ENCODE measurements around the gene CHD3.

CHD3 gene

GRCh38 chr17:7888184-7888920, at the start of gene CHD3:
Gene CHD3 (plus strand): TSS chr17:7888789. CDS start chr17:7889001, 212 bp downstream.
- no peak for DNase-seq (ENCODE audit: low read depth)

DNA sequence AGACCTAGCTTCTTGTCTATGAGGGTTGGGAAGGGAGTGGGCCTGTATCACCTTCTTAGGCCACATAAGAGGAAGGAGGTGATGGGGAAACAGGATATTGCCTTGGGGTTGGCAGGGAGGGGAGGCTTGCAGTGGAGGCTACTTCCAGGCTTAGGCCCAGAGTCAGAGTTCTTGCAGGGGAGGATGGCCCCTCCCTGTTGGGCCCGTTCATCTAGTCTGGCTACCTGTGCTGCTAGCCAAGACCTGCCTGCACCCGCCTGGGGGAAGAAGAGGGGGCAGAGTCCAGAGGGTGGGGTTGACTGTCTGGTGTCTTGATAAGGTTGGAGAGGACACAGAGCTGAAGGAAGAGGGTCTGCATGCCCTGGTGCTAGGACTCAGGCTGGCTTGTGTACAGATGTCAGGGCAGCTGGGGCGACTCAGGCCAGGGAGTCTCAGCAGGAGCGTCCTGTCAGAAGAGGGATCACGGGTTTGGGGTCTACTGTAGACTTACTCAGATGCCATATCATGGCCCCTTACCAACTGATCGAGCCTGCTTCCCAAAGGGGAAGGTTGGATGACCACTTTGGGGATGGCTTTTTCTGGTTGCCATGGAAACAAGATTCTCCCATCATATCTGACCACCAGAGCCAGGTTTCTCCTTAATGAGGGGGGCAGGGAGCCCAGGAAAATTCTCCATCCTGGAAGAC, 49.3 kb upstream of the CHD3 start:
- DNase-seq (ENCODE audit: low read depth), result no peak

DNA sequence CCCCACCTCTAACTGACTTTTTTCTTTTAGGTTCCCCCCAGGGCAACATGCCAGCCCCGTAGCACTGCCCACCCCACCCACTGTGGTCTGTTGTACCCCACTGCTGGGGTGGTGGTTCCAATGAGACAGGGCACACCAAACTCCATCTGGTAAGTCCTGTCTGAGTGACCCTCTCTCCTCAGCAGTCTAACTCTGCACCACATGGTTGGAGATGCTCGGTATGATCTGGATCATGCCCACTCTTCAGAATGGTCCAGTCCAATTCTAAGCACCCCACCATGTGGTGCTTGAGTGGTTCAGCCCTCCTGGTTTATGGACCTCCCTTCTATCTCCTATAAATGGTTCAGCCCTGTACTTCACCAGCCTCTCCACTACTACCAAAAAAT, 48.7 kb upstream of the CHD3 start:
- DNase-seq (ENCODE audit: low read depth), result peak; percentile 45

GRCh38 chr17:7840441-7840840, 48.1 kb upstream of the CHD3 start:
- DNase-seq (ENCODE audit: low read depth), result no peak

DNA sequence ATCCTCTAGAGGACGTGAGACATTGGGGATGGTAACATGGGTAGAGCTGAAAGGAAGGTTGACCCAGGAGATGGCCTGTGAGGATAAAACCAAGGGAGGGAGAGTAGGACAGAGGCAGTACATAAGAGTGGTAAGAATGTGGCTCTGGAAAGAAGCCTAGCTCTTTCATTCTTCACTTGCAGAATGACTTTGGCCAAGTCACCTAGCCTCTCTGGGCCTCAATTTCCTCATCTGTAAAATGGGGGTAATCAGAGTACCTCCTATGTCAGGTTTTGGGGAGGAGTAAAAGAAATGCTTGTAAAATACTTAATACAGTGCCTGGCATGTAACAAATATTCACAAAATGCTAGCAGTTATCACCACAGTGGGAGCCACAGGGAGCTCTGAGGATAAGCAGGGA, 47.7 kb upstream of the CHD3 start:
- no peak for DNase-seq (ENCODE audit: low read depth)

DNA sequence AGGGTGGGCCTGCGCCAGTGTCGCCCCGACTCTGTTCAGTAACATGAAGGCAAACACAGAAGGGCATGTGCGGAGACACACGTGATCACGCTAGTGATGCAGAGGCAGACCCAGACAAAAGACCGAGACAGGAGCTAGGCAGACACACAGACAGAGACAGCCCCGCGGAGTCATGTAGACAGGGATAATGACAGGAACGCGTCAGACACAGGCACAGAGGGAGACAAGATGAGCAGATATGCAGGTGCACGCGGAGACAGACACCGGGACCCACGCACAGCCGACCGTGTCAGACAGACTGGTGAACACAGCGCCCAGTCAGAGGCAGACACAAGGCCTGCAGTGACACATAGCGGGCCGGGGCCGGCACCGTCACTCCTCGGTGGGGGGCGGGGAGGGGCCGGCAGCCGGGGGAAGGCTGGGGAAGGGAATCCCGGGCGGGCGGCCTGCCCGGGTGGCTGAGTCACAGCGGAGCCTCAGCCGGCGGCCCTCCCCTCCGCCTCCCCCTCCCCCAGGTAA, 47.1 kb upstream of the CHD3 start:
- DNase-seq (ENCODE audit: low read depth), result peak; percentile 78

GRCh38 chr17:7841915-7842379, 46.6 kb upstream of the CHD3 start:
- DNase-seq (ENCODE audit: low read depth), result peak; percentile 69

DNA sequence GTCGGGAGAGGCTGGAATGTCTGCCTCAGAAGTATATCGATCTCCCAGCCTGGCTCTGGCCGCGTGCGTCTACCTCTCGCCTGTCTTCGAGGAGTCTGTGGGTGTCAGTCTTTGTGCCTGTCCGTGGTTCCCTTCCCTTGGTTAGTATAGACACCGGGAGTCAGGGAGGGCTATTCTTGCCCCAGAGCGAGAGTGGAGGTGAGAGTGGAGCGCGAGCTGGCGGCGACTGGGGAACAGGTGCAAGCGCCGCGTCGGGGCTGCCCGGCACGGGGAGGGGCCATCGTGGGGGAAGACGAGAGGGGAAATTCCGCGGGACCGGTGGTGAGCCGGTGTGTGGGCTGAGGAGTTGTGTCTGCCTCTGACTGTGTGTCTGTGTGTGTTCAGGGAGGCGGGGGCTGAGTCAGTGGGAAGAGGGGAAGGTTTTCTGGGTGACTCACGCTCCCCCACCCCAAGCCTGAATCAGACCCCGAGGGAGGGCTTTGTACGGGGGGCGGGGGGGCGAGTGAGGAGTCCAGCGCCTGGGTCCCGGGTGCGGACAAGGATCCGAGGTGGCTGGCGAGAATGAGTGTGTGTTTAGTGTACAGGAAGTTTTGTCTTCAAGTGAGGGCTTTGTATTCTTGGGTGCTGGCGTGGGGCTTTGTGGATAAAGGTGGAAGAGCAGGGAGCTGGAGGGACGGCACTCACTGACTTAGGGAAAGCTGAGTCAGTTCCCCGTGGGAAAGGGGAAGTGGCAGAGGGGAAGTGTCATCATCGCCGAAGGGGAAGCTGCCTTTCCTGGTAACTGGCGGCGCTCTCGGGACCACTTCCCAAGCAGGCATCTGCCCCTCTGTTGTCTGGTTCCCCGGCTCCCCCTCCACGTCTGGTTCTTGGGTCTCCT, 46.0 kb upstream of the CHD3 start:
- peak; percentile 68 for DNase-seq (ENCODE audit: low read depth)

DNA sequence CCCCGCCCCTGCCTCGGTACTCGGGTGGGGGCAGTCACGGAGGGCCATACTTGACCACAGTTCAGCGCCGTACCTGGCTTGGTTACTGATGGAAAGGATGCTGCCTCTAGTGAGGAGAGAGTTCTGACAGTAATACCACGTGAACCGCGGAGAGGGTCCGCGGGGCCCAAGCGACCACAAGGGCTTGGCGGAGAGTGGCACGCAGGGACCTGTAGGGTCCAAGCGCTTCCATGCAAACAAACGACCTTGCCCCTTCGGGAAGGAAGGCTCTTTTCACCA, 45.4 kb upstream of the CHD3 start:
- DNase-seq (ENCODE audit: low read depth), result no peak

GRCh38 chr17:7843536-7844291, 44.9 kb upstream of the CHD3 start:
- DNase-seq (ENCODE audit: low read depth), result peak; percentile 70

DNA sequence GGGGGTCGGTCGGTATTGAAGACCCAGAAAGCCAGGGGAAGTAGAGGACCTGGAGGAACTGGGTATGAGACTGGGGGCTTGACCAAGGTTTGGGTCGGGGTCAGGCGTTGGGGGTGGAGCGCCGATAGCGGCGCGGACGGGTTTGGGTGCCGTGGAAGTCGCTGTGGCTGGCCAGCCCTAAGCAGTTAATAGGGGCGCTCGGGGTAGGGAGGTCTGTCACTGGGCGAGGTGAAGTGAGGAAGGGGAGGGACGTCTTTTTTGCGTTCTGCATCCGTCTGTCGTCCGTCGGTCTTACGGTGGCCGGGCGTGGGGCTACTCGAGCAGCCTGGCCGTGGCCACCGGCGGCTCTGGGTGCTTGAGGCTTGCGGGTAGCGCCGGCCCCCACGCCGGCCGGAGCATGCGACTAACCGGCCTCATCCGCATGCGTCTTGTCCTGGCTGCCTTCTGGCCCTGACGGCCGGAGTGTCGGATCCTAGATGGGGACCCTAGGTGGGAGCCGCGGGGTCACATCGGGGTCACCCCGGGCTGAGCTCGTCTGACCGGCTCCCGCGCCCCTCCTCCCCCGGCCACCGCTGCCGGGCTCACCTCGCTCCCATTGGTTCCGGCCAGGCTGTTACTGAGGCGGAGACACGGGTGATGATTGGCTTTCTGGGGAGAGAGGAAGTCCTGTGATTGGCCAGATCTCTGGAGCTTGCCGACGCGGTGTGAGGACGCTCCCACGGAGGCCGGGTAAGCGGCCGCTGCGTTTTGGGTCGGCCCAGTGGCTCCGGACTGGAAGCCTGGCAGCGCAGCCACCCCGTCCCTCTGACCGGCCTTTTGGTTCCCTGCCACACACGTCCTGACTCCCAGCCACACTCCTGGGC, 44.1 kb upstream of the CHD3 start:
- DNase-seq (ENCODE audit: low read depth), result peak; percentile 88

DNA sequence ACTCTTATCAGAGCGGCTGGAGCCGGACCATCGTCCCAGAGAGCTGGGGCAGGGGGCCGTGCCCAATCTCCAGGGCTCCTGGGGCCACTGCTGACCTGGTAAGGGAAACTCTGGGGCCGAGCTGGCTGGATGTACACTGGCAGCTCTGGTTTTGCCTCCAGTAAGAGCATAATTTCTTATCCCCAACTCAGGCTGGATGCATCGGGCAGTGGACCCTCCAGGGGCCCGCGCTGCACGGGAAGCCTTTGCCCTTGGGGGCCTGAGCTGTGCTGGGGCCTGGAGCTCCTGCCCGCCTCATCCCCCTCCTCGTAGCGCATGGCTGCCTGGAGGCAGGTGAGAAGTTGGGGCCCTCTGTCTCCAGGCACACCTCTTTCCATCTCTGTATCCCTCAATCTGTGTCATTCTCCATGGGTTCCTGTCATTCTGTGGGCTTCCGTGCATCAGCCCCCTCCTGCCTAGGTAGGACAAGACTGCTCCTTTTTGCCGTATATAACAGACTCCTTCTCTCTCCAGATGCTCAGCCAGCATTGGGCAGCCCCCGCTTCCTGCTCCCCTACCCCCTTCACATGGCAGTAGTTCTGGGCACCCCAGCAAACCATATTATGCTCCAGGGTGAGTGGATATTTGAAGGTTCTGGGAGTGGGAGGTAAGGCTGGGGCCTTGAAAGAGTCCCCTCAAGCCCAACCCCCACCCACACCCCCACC, 43.1 kb upstream of the CHD3 start:
- DNase-seq (ENCODE audit: low read depth), result no peak

- DNase-seq (ENCODE audit: low read depth), result no peak
Measured at GRCh38 chr17:7846063-7846735, 42.4 kb upstream of the CHD3 start.

DNA sequence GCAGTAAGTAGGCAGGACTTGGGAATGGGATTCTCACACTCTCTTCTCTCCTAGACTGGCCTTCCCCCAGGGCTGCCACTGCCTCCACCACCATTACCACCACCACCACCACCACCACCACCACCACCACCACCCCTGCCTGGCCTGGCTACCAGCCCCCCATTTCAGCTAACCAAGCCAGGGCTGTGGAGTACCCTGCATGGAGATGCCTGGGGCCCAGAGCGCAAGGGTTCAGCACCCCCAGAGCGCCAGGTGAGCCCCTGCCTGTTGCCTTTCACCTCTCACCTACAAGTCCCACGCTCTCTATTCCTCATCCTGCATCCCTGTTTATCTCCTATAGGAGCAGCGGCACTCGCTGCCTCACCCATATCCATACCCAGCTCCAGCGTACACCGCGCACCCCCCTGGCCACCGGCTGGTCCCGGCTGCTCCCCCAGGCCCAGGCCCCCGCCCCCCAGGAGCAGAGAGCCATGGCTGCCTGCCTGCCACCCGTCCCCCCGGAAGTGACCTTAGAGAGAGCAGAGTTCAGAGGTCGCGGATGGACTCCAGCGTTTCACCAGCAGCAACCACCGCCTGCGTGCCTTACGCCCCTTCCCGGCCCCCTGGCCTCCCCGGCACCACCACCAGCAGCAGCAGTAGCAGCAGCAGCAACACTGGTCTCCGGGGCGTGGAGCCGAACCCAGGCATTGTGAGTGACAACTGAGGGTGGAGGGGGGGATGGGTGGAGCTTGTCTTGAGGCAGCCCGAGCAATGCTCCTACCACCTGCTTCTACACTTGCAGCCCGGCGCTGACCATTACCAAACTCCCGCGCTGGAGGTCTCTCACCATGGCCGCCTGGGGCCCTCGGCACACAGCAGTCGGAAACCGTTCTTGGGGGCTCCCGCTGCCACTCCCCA, 41.6 kb upstream of the CHD3 start:
- DNase-seq (ENCODE audit: low read depth), result no peak

- DNase-seq (ENCODE audit: low read depth), result no peak
Measured at GRCh38 chr17:7848131-7848579, 40.4 kb upstream of the CHD3 start.

GRCh38 chr17:7848739-7849129, 39.9 kb upstream of the CHD3 start:
- no peak for DNase-seq (ENCODE audit: low read depth)

DNA sequence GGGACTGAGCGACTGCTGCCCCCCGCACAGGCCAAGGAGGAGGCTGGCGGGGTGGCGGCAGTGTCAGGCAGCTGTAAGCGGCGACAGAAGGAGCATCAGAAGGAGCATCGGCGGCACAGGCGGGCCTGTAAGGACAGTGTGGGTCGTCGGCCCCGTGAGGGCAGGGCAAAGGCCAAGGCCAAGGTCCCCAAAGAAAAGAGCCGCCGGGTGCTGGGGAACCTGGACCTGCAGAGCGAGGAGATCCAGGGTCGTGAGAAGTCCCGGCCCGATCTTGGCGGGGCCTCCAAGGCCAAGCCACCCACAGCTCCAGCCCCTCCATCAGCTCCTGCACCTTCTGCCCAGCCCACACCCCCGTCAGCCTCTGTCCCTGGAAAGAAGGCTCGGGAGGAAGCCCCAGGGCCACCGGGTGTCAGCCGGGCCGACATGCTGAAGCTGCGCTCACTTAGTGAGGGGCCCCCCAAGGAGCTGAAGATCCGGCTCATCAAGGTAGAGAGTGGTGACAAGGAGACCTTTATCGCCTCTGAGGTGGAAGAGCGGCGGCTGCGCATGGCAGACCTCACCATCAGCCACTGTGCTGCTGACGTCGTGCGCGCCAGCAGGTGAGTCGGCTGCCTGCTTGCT, 39.3 kb upstream of the CHD3 start:
- no peak for DNase-seq (ENCODE audit: low read depth)
